HepG2 (cell line): ENCODE measurements around the gene INF2. TPM values are rescaled to one million over a fixed set of nuclear protein-coding genes. Genes with fewer than 3 reads are reported as not detected.
A peak's percentile ranks its signal among the peaks of the same experiment; 100 is the strongest.

Source experiments
- ATAC-seq: fragments of 200-7000 bp; cut with Tn5 transposase; 3 replicates; pipeline ENCODE4 v1.9.1; 2020; ENCODE audit warnings: mild to moderate bottlenecking, moderate library complexity
- BruUV-seq: library from RNA; stranded (reverse); fragments of 400-500 nt; replicated peaks from 2 replicates; lab custom pipeline; 2021; lab: Mats Ljungman, UMichigan
- CTCF ChIA-PET: fragments of 300-600 bp; formaldehyde crosslinking; extraction: SDS; loops from one replicate; lab custom pipeline; 2021; ENCODE audit warnings: low total read pairs, inconsistent platforms, low intra/inter-chr PET ratio; lab: Yijun Ruan, JAX
- POLR2A ChIA-PET: fragments of 350-600 bp; sonication (Branson Sonifier 250); formaldehyde crosslinking; loops from one replicate; lab custom pipeline; 2020; ENCODE audit warnings: antibody characterized with exemption, inconsistent platforms; lab: Yijun Ruan, JAX
- DNase-seq: peaks from one replicate; pipeline ENCODE4 v3.0.0-alpha.2; 2015; ENCODE audit warnings: low spot score
- FAIRE-seq: peaks from 3 replicates; lab custom pipeline; 2011; peaks lifted over from hg19 to GRCh38; lab: Jason Lieb, UNC
- H2AFZ ChIP-seq: one replicate; pipeline ENCODE4 v1.6.1; 2011; ENCODE audit warnings: low read length, inconsistent platforms
- H3K27ac ChIP-seq: fragments of 300-600 bp; 3 replicates; pipeline ENCODE4 v1.8.0; 2011; ENCODE audit warnings: mixed run types, mild to moderate bottlenecking, mixed read lengths, low read length, inconsistent platforms; ENCODE audit not compliant: insufficient read depth; ENCODE audit errors: extremely low read length
- H3K27me3 ChIP-seq, 2 experiments: fragments of 200-600 bp in 1 of 2; 2 replicates in 1 of 2; 3 replicates in 1 of 2; pipeline versions ENCODE4 v1.6.0 to v1.8.0; 2011; ENCODE audit warnings: low read length in 2 of 2, mild to moderate bottlenecking in 2 of 2, moderate library complexity in 2 of 2, inconsistent platforms in 1 of 2; ENCODE audit not compliant: insufficient read depth in 2 of 2, control insufficient read depth in 1 of 2
- H3K36me3 ChIP-seq, 2 experiments: fragments of 200-600 bp in 1 of 2; replicated peaks in 1 of 2; 2 replicates in 1 of 2; 3 replicates in 1 of 2; pipeline versions ENCODE4 v1.5.1 to v1.8.0; 2011; ENCODE audit warnings: low read length in 2 of 2, inconsistent platforms in 1 of 2; ENCODE audit not compliant: insufficient read depth in 2 of 2, control insufficient read depth in 1 of 2
- H3K4me1 ChIP-seq: 2 replicates; pipeline ENCODE4 v1.5.1; 2012; ENCODE audit warnings: low read length, inconsistent platforms; ENCODE audit not compliant: insufficient read depth
- H3K4me2 ChIP-seq: 2 replicates; pipeline ENCODE4 v1.6.0; 2011; ENCODE audit warnings: low read depth, low read length, inconsistent platforms
- H3K4me3 ChIP-seq, 3 experiments: fragments of 200-600 bp in 1 of 3; sonication (generic), shearing (Covaris generic) in 1 of 3; replicated peaks in 1 of 3; 2 replicates each; pipeline ENCODE4 v1.5.1; 2011 to 2016; ENCODE audit warnings: low read length in 3 of 3, inconsistent platforms in 2 of 3, low read depth in 2 of 3, mild to moderate bottlenecking in 2 of 3, control low read depth in 1 of 3, mixed read lengths in 1 of 3; ENCODE audit not compliant: insufficient read depth in 1 of 3
- H3K79me2 ChIP-seq: one replicate; pipeline ENCODE4 v1.6.1; 2011; ENCODE audit warnings: low read length, inconsistent platforms; ENCODE audit not compliant: insufficient read depth
- H3K9ac ChIP-seq: 2 replicates; pipeline ENCODE4 v1.6.0; 2011; ENCODE audit warnings: mild to moderate bottlenecking, low read depth, low read length, inconsistent platforms; ENCODE audit not compliant: insufficient read depth
- H3K9me3 ChIP-seq: 2 replicates; pipeline ENCODE4 v1.5.1; 2012; ENCODE audit warnings: mild to moderate bottlenecking, low read length
- H4K20me1 ChIP-seq: 2 replicates; pipeline ENCODE4 v1.6.0; 2011; ENCODE audit warnings: inconsistent platforms, mild to moderate bottlenecking, low read length, moderate library complexity; ENCODE audit not compliant: insufficient read depth
- AGO1 ChIP-seq: fragments of 200-400 bp; formaldehyde crosslinking; IDR thresholded peaks from 2 replicates; pipeline ENCODE4 v1.6.1; 2017; ENCODE audit warnings: mild to moderate bottlenecking, low read depth, low read length, moderate library complexity; ENCODE audit not compliant: poor library complexity, severe bottlenecking
- GABPB1 ChIP-seq: IDR thresholded peaks from 2 replicates; pipeline ENCODE4 v1.6.1; 2016; ENCODE audit warnings: mild to moderate bottlenecking, missing genetic modification reagents, moderate library complexity, missing compliant biosample characterization
- HDAC6 ChIP-seq: fragments of 200-600 bp; sonication (generic); IDR thresholded peaks from 2 replicates; pipeline ENCODE4 v1.7.0; 2017; ENCODE audit warnings: mild to moderate bottlenecking, antibody characterized with exemption, low read length, low read depth
- HNRNPLL ChIP-seq: fragments of 200-400 bp; formaldehyde crosslinking; IDR thresholded peaks from 2 replicates; pipeline ENCODE4 v1.6.1; 2017; ENCODE audit warnings: mild to moderate bottlenecking, low read depth, low read length; ENCODE audit not compliant: poor library complexity, severe bottlenecking
- JUNB ChIP-seq: sonication (generic); formaldehyde crosslinking; IDR thresholded peaks from 2 replicates; pipeline ENCODE4 v1.8.0; 2022; ENCODE audit warnings: missing genetic modification reagents, mild to moderate bottlenecking, borderline replicate concordance
- MLLT10 ChIP-seq: sonication (generic); formaldehyde crosslinking; IDR thresholded peaks from 2 replicates; pipeline ENCODE4 v1.4.0; 2020; ENCODE audit warnings: missing genetic modification reagents
- NFIB ChIP-seq: sonication (generic); formaldehyde crosslinking; IDR thresholded peaks from 2 replicates; pipeline ENCODE4 v1.9.0; 2021; ENCODE audit warnings: missing genetic modification reagents, mild to moderate bottlenecking, borderline replicate concordance
- POLR2AphosphoS2 ChIP-seq: IDR thresholded peaks from 2 replicates; pipeline ENCODE4 v1.6.1; 2011; ENCODE audit warnings: low read depth, low read length, improper control_type of control experiment
- RXRB ChIP-seq: IDR thresholded peaks from 2 replicates; pipeline ENCODE4 v1.6.1; 2016; ENCODE audit warnings: borderline replicate concordance, missing genetic modification reagents, missing compliant biosample characterization
- ZNF263 ChIP-seq: sonication (generic); formaldehyde crosslinking; IDR thresholded peaks from 2 replicates; pipeline ENCODE4 v1.4.0; 2020; ENCODE audit warnings: missing genetic modification reagents
- ZSCAN21 ChIP-seq: sonication (generic); formaldehyde crosslinking; IDR thresholded peaks from 2 replicates; pipeline ENCODE4 v1.8.0; 2022; ENCODE audit warnings: mild to moderate bottlenecking, missing genetic modification reagents, moderate library complexity, borderline replicate concordance
- ZSCAN31 ChIP-seq: sonication (generic); formaldehyde crosslinking; IDR thresholded peaks from 2 replicates; pipeline ENCODE4 v1.5.0; 2020; ENCODE audit warnings: low read depth, mild to moderate bottlenecking, missing genetic modification reagents
- WGBS: methylation state at CpG from one replicate; pipeline ENCODE4 v1.1.6; 2017; ENCODE audit warnings: low lambda C conversion rate; 5-methylcytosine and 5-hydroxymethylcytosine counted together
- in situ Hi-C: cut with HindIII; loops from 2 replicates; pipeline ENCODE4 v1.10.0; 2017; ENCODE audit warnings: low pct_unique_long_range_greater_than_20kb; ENCODE audit not compliant: extremely low pct_ligation_motif_present
- intact Hi-C: fragments of 100-400 bp; cut with micrococcal nuclease; formaldehyde crosslinking; loops from one replicate; pipeline ENCODE4 v1.10.0; 2022; ENCODE audit not compliant: unreplicated experiment
- polyA plus RNA-seq, 8 experiments: library from polyadenylated mRNA; depleted of rRNA in 3 of 8; stranded (reverse) in 7 of 8; unstranded in 1 of 8; fragments of >200 nt; fragmentation: Illumina TruSeq in 4 of 8; extraction: Trizol in 4 of 8; gene quantifications; 2 replicates each; pipeline versions ENCODE4 v1.2.1 to v1.2.3, GENCODE V29; 2011 to 2016; ENCODE audit warnings: low read depth in 4 of 8, missing spikeins in 1 of 8, mixed read lengths in 1 of 8; ENCODE audit not compliant: insufficient read depth in 1 of 8
- total RNA-seq, 5 experiments: library from RNA; depleted of rRNA; stranded (reverse); fragments of >200 nt; fragmentation: Illumina TruSeq; extraction: Trizol; gene quantifications; 2 replicates each; pipeline ENCODE4 v1.2.3, GENCODE V29; 2016; ENCODE audit warnings: low read depth in 1 of 5
- TF ChIP-seq, protein P1 (sequence below): sonication (generic); formaldehyde crosslinking; IDR thresholded peaks from 2 replicates; pipeline ENCODE4; 2020; ENCODE audit warnings: missing genetic modification reagents, mild to moderate bottlenecking, borderline replicate concordance
- TF ChIP-seq, protein P2 (sequence below): sonication (generic); formaldehyde crosslinking; IDR thresholded peaks from 2 replicates; pipeline ENCODE4 v1.4.0; 2020; ENCODE audit warnings: missing genetic modification reagents

The INF2 gene
- total and polyA plus RNA-seq, 2 of the 13 experiments (the other 11 are each of a cell fraction or from before 2014, with no cell fraction given), result 16.4 to 26.4 TPM

DNA sequence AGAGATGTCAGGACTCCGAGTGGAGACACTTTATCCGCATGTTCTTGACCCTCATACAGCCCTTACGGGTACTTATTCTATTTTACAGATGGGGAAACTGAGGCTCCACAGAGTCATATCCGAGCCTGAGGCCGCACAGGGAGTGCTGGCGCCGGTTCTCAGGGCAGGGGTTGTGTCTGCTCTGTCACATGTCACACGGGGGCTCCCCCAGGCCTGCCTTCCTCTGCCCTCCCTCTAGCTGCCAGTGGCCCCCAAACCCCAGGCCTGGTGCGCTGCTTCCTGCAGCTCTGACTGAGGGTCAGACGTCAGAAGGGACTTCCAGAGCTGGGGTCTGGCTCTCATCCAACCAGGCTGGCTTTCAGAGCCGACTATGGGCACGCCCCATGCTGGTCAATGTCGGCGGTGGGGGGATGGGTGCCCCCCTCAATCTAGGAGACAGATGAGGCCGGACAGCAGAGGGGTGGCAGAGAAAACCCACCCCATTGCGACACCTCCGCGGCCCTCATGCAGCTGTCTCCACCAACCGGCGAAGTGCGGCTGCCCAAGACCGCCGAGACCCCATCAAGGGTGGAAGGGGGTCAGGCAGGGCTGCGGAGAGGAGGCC is 811 bp upstream of the INF2 start (continued):
- TF ChIP-seq JUNB (peak; percentile 26; the same call in 1 of the 2 replicates), HNRNPLL (no peak), MLLT10 (no peak), HDAC6 (no peak)

DNA sequence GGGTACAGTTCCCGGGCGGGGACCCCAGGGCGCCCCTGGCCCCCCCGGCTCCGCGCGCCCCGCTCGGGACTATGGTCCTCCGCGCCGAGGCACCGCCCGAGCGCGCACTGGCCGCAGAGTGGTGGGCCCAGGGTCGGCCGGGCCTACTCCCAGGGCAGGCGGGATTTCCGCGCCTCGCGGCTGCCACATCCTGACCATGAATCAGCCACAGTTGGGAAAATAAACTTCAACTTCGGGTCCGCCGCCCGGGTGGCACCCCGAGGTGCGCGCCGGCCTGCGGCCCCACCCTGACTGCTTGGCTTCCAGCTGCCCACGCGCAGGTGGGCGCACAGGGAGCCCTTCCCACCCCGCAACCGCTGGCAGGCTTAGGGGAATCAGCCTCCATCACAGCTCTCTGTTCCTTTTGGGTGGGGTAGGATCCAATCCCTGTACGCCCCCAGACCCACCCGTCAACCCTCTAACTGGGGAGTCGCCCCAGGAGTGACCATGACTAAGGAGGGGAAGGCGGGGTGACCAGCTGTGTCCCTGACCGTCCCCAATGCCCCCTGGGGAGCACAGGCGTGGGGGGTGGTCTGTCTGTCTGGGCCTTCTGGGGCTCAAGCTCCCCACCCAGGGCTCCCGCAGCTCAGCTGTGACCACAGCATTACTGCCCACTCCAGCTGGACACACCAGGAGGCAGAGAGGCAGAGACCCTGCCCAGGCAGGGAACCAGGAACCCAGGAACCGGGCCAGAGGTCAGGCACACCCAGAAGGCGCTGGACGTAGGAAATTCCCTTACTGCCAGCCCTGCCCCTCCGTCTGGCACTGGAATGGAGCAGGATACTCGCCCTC is 678 bp downstream of the INF2 start:
- peaks cover 55% of the 10 kb centered on the region for H3K4me1 ChIP-seq
- in situ Hi-C loops (no loop called here), intact Hi-C loops (loop anchor here (5.0 kb wide), 1 partner anchor 38 kb away; no protein-coding TSS in a partner anchor)
- H3K79me2 ChIP-seq, result peaks cover 32% of the 10 kb centered on the region
- POLR2A ChIA-PET, result interaction anchor here (1.4 to 4.5 kb wide), 4 partner anchors 9 to 175 kb away, joined by 3 to 89 read pairs (median 6); partner anchors contain the start of gene CEP170B
- H3K27me3 ChIP-seq, result no peaks in the 10 kb centered on the region
- FAIRE-seq, result no peak
- no peaks in the 10 kb centered on the region; a peak in 1 of 5 replicates for H3K36me3 ChIP-seq
- WGBS, result 0% methylated on average over 14 of the region's 50 CpGs
- H4K20me1 ChIP-seq, result peaks cover 19% of the 10 kb centered on the region; the same call in 1 of the 2 replicates
- H3K27ac ChIP-seq, result peak overlapping the region; percentile 72
- no peak overlapping the region for H2AFZ ChIP-seq
- peak overlapping the region; percentile 86 for H3K4me2 ChIP-seq
- no peak for ATAC-seq
- BruUV-seq, result TSS peak; percentile 49
- H3K9ac ChIP-seq, result peak overlapping the region; percentile 88
- H3K4me3 ChIP-seq, result peak overlapping the region; percentile 74 to 90 (median 86)
- DNase-seq, result no peak
- H3K9me3 ChIP-seq, result no peaks in the 10 kb centered on the region
- CTCF ChIA-PET, result no interaction called here
- TF ChIP-seq AGO1 (peak; percentile 29), ZNF263 (no peak), ZSCAN21 (CRISPR knock-in tag) (0 out of 2 replicates have a peak, but pooled peaks have one; percentile 20), ZSCAN31 (CRISPR knock-in tag) (0 out of 2 replicates have a peak, but pooled peaks have one; percentile 10), GABPB1 (peak; percentile 5; the same call in 1 of the 2 replicates), POLR2AphosphoS2 (no peak), RXRB (0 out of 2 replicates have a peak, but pooled peaks have one; percentile 35), NFIB (no peak)
- TF ChIP-seq, protein P1, sequence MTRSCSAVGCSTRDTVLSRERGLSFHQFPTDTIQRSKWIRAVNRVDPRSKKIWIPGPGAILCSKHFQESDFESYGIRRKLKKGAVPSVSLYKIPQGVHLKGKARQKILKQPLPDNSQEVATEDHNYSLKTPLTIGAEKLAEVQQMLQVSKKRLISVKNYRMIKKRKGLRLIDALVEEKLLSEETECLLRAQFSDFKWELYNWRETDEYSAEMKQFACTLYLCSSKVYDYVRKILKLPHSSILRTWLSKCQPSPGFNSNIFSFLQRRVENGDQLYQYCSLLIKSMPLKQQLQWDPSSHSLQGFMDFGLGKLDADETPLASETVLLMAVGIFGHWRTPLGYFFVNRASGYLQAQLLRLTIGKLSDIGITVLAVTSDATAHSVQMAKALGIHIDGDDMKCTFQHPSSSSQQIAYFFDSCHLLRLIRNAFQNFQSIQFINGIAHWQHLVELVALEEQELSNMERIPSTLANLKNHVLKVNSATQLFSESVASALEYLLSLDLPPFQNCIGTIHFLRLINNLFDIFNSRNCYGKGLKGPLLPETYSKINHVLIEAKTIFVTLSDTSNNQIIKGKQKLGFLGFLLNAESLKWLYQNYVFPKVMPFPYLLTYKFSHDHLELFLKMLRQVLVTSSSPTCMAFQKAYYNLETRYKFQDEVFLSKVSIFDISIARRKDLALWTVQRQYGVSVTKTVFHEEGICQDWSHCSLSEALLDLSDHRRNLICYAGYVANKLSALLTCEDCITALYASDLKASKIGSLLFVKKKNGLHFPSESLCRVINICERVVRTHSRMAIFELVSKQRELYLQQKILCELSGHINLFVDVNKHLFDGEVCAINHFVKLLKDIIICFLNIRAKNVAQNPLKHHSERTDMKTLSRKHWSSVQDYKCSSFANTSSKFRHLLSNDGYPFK (CRISPR knock-in tag), result no peak
- TF ChIP-seq, protein P2, sequence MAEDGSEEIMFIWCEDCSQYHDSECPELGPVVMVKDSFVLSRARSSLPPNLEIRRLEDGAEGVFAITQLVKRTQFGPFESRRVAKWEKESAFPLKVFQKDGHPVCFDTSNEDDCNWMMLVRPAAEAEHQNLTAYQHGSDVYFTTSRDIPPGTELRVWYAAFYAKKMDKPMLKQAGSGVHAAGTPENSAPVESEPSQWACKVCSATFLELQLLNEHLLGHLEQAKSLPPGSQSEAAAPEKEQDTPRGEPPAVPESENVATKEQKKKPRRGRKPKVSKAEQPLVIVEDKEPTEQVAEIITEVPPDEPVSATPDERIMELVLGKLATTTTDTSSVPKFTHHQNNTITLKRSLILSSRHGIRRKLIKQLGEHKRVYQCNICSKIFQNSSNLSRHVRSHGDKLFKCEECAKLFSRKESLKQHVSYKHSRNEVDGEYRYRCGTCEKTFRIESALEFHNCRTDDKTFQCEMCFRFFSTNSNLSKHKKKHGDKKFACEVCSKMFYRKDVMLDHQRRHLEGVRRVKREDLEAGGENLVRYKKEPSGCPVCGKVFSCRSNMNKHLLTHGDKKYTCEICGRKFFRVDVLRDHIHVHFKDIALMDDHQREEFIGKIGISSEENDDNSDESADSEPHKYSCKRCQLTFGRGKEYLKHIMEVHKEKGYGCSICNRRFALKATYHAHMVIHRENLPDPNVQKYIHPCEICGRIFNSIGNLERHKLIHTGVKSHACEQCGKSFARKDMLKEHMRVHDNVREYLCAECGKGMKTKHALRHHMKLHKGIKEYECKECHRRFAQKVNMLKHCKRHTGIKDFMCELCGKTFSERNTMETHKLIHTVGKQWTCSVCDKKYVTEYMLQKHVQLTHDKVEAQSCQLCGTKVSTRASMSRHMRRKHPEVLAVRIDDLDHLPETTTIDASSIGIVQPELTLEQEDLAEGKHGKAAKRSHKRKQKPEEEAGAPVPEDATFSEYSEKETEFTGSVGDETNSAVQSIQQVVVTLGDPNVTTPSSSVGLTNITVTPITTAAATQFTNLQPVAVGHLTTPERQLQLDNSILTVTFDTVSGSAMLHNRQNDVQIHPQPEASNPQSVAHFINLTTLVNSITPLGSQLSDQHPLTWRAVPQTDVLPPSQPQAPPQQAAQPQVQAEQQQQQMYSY (CRISPR knock-in tag), result no peak
